ENCODE measurements around the gene TENM4.

TENM4 gene

GRCh38 chr11:79414644-79415317 lies 26.0 kb downstream of the TENM4 start:
- Histone ChIP-seq H3K27ac (ENCODE audit: low read depth, low read length) (peak overlapping the region; percentile 88), H3K9me3 (ENCODE audit: control insufficient read depth in 5 of 5, low read length in 5 of 5) (no peaks in the 10 kb centered on the region), H3K36me3 (ENCODE audit: control insufficient read depth in 5 of 5, insufficient read depth in 5 of 5, low read length in 5 of 5) (no peaks in the 10 kb centered on the region), H3K27me3 (ENCODE audit: control insufficient read depth in 5 of 5, insufficient read depth in 4 of 5, low read length in 5 of 5) (no peaks in the 10 kb centered on the region), H3K4me1 (ENCODE audit: control insufficient read depth in 5 of 5, insufficient read depth in 5 of 5, low read length in 5 of 5) (peaks cover 6 to 28% (median 24%) of the 10 kb centered on the region in 5 donors), H3K9ac (ENCODE audit: low read length in 5 of 5) (peak overlapping the region in 2 of 5 donors; percentile 41 to 59), H3K4me3 (ENCODE audit: low read depth in 1 of 5, low read length in 5 of 5) (no peak overlapping the region)

GRCh38 chr11:79414041-79414440 lies 26.8 kb downstream of the TENM4 start:
- Histone ChIP-seq H3K36me3 (ENCODE audit: control insufficient read depth in 5 of 5, insufficient read depth in 5 of 5, low read length in 5 of 5) (no peaks in the 10 kb centered on the region), H3K27ac (ENCODE audit: low read depth, low read length) (peak overlapping the region; percentile 88), H3K4me1 (ENCODE audit: control insufficient read depth in 5 of 5, insufficient read depth in 5 of 5, low read length in 5 of 5) (peaks cover 6 to 28% (median 24%) of the 10 kb centered on the region in 5 donors), H3K27me3 (ENCODE audit: control insufficient read depth in 5 of 5, insufficient read depth in 4 of 5, low read length in 5 of 5) (no peaks in the 10 kb centered on the region), H3K9me3 (ENCODE audit: control insufficient read depth in 5 of 5, low read length in 5 of 5) (no peaks in the 10 kb centered on the region), H3K4me3 (ENCODE audit: low read depth in 1 of 5, low read length in 5 of 5) (no peak overlapping the region), H3K9ac (ENCODE audit: low read length in 5 of 5) (peak overlapping the region in 4 of 5 donors; percentile 2 to 59 (median 46))

- Histone ChIP-seq H3K4me3 (ENCODE audit: low read depth in 1 of 5, low read length in 5 of 5) (no peak overlapping the region), H3K9me3 (ENCODE audit: control insufficient read depth in 5 of 5, low read length in 5 of 5) (no peaks in the 10 kb centered on the region), H3K27ac (ENCODE audit: low read depth, low read length) (peak overlapping the region; percentile 88), H3K27me3 (ENCODE audit: control insufficient read depth in 5 of 5, insufficient read depth in 4 of 5, low read length in 5 of 5) (no peaks in the 10 kb centered on the region), H3K4me1 (ENCODE audit: control insufficient read depth in 5 of 5, insufficient read depth in 5 of 5, low read length in 5 of 5) (peaks cover 6 to 28% (median 24%) of the 10 kb centered on the region in 5 donors), H3K9ac (ENCODE audit: low read length in 5 of 5) (no peak overlapping the region), H3K36me3 (ENCODE audit: control insufficient read depth in 5 of 5, insufficient read depth in 5 of 5, low read length in 5 of 5) (no peaks in the 10 kb centered on the region)
Observed at GRCh38 chr11:79413268-79413667, 27.6 kb downstream of the TENM4 start.

- H3K27ac ChIP-seq (ENCODE audit: low read depth, low read length) = peak overlapping the region; percentile 59
- no peaks in the 10 kb centered on the region for H3K27me3 ChIP-seq (ENCODE audit: control insufficient read depth in 5 of 5, insufficient read depth in 4 of 5, low read length in 5 of 5)
- no peak overlapping the region for H3K4me3 ChIP-seq (ENCODE audit: low read depth in 1 of 5, low read length in 5 of 5)
- no peaks in the 10 kb centered on the region for H3K36me3 ChIP-seq (ENCODE audit: control insufficient read depth in 5 of 5, insufficient read depth in 5 of 5, low read length in 5 of 5)
- no peak overlapping the region for H3K9ac ChIP-seq (ENCODE audit: low read length in 5 of 5)
- H3K4me1 ChIP-seq (ENCODE audit: control insufficient read depth in 5 of 5, insufficient read depth in 5 of 5, low read length in 5 of 5) = peaks cover 6 to 28% (median 24%) of the 10 kb centered on the region in 5 donors
- H3K9me3 ChIP-seq (ENCODE audit: control insufficient read depth in 5 of 5, low read length in 5 of 5) = no peaks in the 10 kb centered on the region
Observed at GRCh38 chr11:79412761-79413160, 28.1 kb downstream of the TENM4 start.

GRCh38 chr11:79409330-79409729 lies 31.5 kb downstream of the TENM4 start:
- Histone ChIP-seq H3K36me3 (ENCODE audit: control insufficient read depth in 5 of 5, insufficient read depth in 5 of 5, low read length in 5 of 5) (no peaks in the 10 kb centered on the region), H3K9ac (ENCODE audit: low read length in 5 of 5) (no peak overlapping the region), H3K9me3 (ENCODE audit: control insufficient read depth in 5 of 5, low read length in 5 of 5) (no peaks in the 10 kb centered on the region), H3K4me3 (ENCODE audit: low read depth in 1 of 5, low read length in 5 of 5) (no peak overlapping the region), H3K27ac (ENCODE audit: low read depth, low read length) (no peak overlapping the region), H3K4me1 (ENCODE audit: control insufficient read depth in 5 of 5, insufficient read depth in 5 of 5, low read length in 5 of 5) (peaks cover 5 to 25% (median 19%) of the 10 kb centered on the region in 5 donors), H3K27me3 (ENCODE audit: control insufficient read depth in 5 of 5, insufficient read depth in 4 of 5, low read length in 5 of 5) (no peaks in the 10 kb centered on the region)

GRCh38 chr11:79406376-79406775 lies 34.5 kb downstream of the TENM4 start:
- H3K27me3 ChIP-seq (ENCODE audit: control insufficient read depth in 5 of 5, insufficient read depth in 4 of 5, low read length in 5 of 5) = no peaks in the 10 kb centered on the region
- H3K36me3 ChIP-seq (ENCODE audit: control insufficient read depth in 5 of 5, insufficient read depth in 5 of 5, low read length in 5 of 5) = no peaks in the 10 kb centered on the region
- no peak overlapping the region for H3K27ac ChIP-seq (ENCODE audit: low read depth, low read length)
- peaks cover 0 to 16% (median 8%) of the 10 kb centered on the region in 5 donors for H3K4me1 ChIP-seq (ENCODE audit: control insufficient read depth in 5 of 5, insufficient read depth in 5 of 5, low read length in 5 of 5)
- H3K9me3 ChIP-seq (ENCODE audit: control insufficient read depth in 5 of 5, low read length in 5 of 5) = no peaks in the 10 kb centered on the region
- H3K9ac ChIP-seq (ENCODE audit: low read length in 5 of 5) = no peak overlapping the region
- no peak overlapping the region for H3K4me3 ChIP-seq (ENCODE audit: low read depth in 1 of 5, low read length in 5 of 5)

GRCh38 chr11:79404806-79405205 lies 36.0 kb downstream of the TENM4 start:
- Histone ChIP-seq H3K4me3 (ENCODE audit: low read depth in 1 of 5, low read length in 5 of 5) (no peak overlapping the region), H3K27me3 (ENCODE audit: control insufficient read depth in 5 of 5, insufficient read depth in 4 of 5, low read length in 5 of 5) (no peaks in the 10 kb centered on the region), H3K27ac (ENCODE audit: low read depth, low read length) (no peak overlapping the region), H3K36me3 (ENCODE audit: control insufficient read depth in 5 of 5, insufficient read depth in 5 of 5, low read length in 5 of 5) (no peaks in the 10 kb centered on the region), H3K4me1 (ENCODE audit: control insufficient read depth in 5 of 5, insufficient read depth in 5 of 5, low read length in 5 of 5) (peaks cover 0 to 25% (median 8%) of the 10 kb centered on the region in 5 donors), H3K9ac (ENCODE audit: low read length in 5 of 5) (no peak overlapping the region), H3K9me3 (ENCODE audit: control insufficient read depth in 5 of 5, low read length in 5 of 5) (no peaks in the 10 kb centered on the region)

- Histone ChIP-seq H3K36me3 (ENCODE audit: control insufficient read depth in 5 of 5, insufficient read depth in 5 of 5, low read length in 5 of 5) (no peaks in the 10 kb centered on the region), H3K27me3 (ENCODE audit: control insufficient read depth in 5 of 5, insufficient read depth in 4 of 5, low read length in 5 of 5) (no peaks in the 10 kb centered on the region), H3K4me1 (ENCODE audit: control insufficient read depth in 5 of 5, insufficient read depth in 5 of 5, low read length in 5 of 5) (peaks cover 0 to 25% (median 8%) of the 10 kb centered on the region in 5 donors), H3K27ac (ENCODE audit: low read depth, low read length) (no peak overlapping the region), H3K9me3 (ENCODE audit: control insufficient read depth in 5 of 5, low read length in 5 of 5) (no peaks in the 10 kb centered on the region), H3K4me3 (ENCODE audit: low read depth in 1 of 5, low read length in 5 of 5) (no peak overlapping the region), H3K9ac (ENCODE audit: low read length in 5 of 5) (no peak overlapping the region)
Observed at GRCh38 chr11:79404325-79404724, 36.5 kb downstream of the TENM4 start.

GRCh38 chr11:79403839-79404238 lies 37.0 kb downstream of the TENM4 start:
- Histone ChIP-seq H3K27ac (ENCODE audit: low read depth, low read length) (no peak overlapping the region), H3K27me3 (ENCODE audit: control insufficient read depth in 5 of 5, insufficient read depth in 4 of 5, low read length in 5 of 5) (no peaks in the 10 kb centered on the region), H3K4me3 (ENCODE audit: low read depth in 1 of 5, low read length in 5 of 5) (no peak overlapping the region), H3K9me3 (ENCODE audit: control insufficient read depth in 5 of 5, low read length in 5 of 5) (no peaks in the 10 kb centered on the region), H3K4me1 (ENCODE audit: control insufficient read depth in 5 of 5, insufficient read depth in 5 of 5, low read length in 5 of 5) (peaks cover 0 to 25% (median 8%) of the 10 kb centered on the region in 5 donors), H3K36me3 (ENCODE audit: control insufficient read depth in 5 of 5, insufficient read depth in 5 of 5, low read length in 5 of 5) (no peaks in the 10 kb centered on the region), H3K9ac (ENCODE audit: low read length in 5 of 5) (no peak overlapping the region)

GRCh38 chr11:79402912-79403311 lies 37.9 kb downstream of the TENM4 start:
- H3K4me1 ChIP-seq (ENCODE audit: control insufficient read depth in 5 of 5, insufficient read depth in 5 of 5, low read length in 5 of 5) = peaks cover 0 to 25% (median 8%) of the 10 kb centered on the region in 5 donors
- H3K9me3 ChIP-seq (ENCODE audit: control insufficient read depth in 5 of 5, low read length in 5 of 5) = no peaks in the 10 kb centered on the region

More at GRCh38 chr11:79402912-79403311, 37.9 kb downstream of the TENM4 start:
- no peak overlapping the region for H3K9ac ChIP-seq (ENCODE audit: low read length in 5 of 5)
- no peak overlapping the region for H3K27ac ChIP-seq (ENCODE audit: low read depth, low read length)
- no peaks in the 10 kb centered on the region for H3K27me3 ChIP-seq (ENCODE audit: control insufficient read depth in 5 of 5, insufficient read depth in 4 of 5, low read length in 5 of 5)
- no peaks in the 10 kb centered on the region for H3K36me3 ChIP-seq (ENCODE audit: control insufficient read depth in 5 of 5, insufficient read depth in 5 of 5, low read length in 5 of 5)
- no peak overlapping the region for H3K4me3 ChIP-seq (ENCODE audit: low read depth in 1 of 5, low read length in 5 of 5)

All from subcutaneous abdominal adipose tissue (tissue), 5 donors.